Inflammatory macrophage treated with lipopolysaccharide for 1 hour (primary cell): ENCODE data around the gene MRPL50.
"Not testable (repeated sequence)": the region's sequence is repeated elsewhere in the genome, so short reads cannot be mapped to it uniquely, and the experiment has no call there.

Source experiments
- DNase-seq, 2 donors: peaks; one replicate each; pipeline ENCODE4 v3.0.0-alpha.2; 2020 to 2022

MRPL50 gene

GRCh38 chr9:101417389-101417788, 19.0 kb upstream of the MRPL50 start:
- no peak for DNase-seq

- DNase-seq, result no peak
Observed at GRCh38 chr9:101415578-101415977, 17.2 kb upstream of the MRPL50 start.

GRCh38 chr9:101414839-101415238, 16.4 kb upstream of the MRPL50 start:
- no peak for DNase-seq

- DNase-seq, result peak in 1 of 2 donors; percentile 15
Observed at GRCh38 chr9:101409079-101409477, 10.7 kb upstream of the MRPL50 start.

GRCh38 chr9:101408374-101409078, 10.1 kb upstream of the MRPL50 start:
- DNase-seq, result no peak

- DNase-seq, result no peak
Observed at GRCh38 chr9:101403516-101404285, 5.3 kb upstream of the MRPL50 start.

GRCh38 chr9:101400120-101400519, 1.7 kb upstream of the MRPL50 start:
- peak; percentile 37 to 70 for DNase-seq

GRCh38 chr9:101399643-101399970, 1.2 kb upstream of the MRPL50 start:
- DNase-seq, result peak; percentile 54 to 60

- DNase-seq, result no peak
Observed at GRCh38 chr9:101398930-101399642, 668 bp upstream of the MRPL50 start.

GRCh38 chr9:101397746-101398067, 711 bp downstream of the MRPL50 start:
- peak in 1 of 2 donors; percentile 14 for DNase-seq

- DNase-seq, result no peak
Observed at GRCh38 chr9:101394687-101395086, 3.7 kb downstream of the MRPL50 start.

GRCh38 chr9:101393135-101393534, 5.3 kb downstream of the MRPL50 start:
- DNase-seq, result no peak

GRCh38 chr9:101388507-101388993, 9.9 kb downstream of the MRPL50 start:
- DNase-seq, result no peak

- DNase-seq, result peak; percentile 13 to 40
Observed at GRCh38 chr9:101387871-101388506, 10.4 kb downstream of the MRPL50 start.

- not testable (repeated sequence) for DNase-seq
Observed at GRCh38 chr9:101384873-101385536, 13.4 kb downstream of the MRPL50 start, which contains the start of gene BAAT. BAAT (minus strand) TSS chr9:101385006; CDS start chr9:101371404, 13,602 bp downstream.

- no peak for DNase-seq
Observed at GRCh38 chr9:101383361-101383760, 15.1 kb downstream of the MRPL50 start.

GRCh38 chr9:101381833-101382342, 16.5 kb downstream of the MRPL50 start:
- DNase-seq, result no peak

- DNase-seq, result no peak
Observed at GRCh38 chr9:101381118-101381517, 17.3 kb downstream of the MRPL50 start.

- no peak for DNase-seq
Observed at GRCh38 chr9:101380295-101380694, 18.1 kb downstream of the MRPL50 start.

- DNase-seq, result no peak
Observed at GRCh38 chr9:101376111-101376848, 22.1 kb downstream of the MRPL50 start.

GRCh38 chr9:101375546-101375945, 22.9 kb downstream of the MRPL50 start:
- DNase-seq, result no peak
